HCT116 (cell line): ENCODE measurements around the gene TMEM150C. TPM values are rescaled to one million over a fixed set of nuclear protein-coding genes. Genes with fewer than 3 reads are reported as not detected.

Experiments
- ATAC-seq: fragments of 200-7000 bp; cut with Tn5 transposase; 2 replicates; pipeline ENCODE4 v1.9.1; 2020; ENCODE audit warnings: mild to moderate bottlenecking, moderate library complexity
- BruUV-seq: library from RNA; stranded (reverse); fragments of 400-500 nt; replicated peaks from 2 replicates; lab custom pipeline; 2021; lab: Mats Ljungman, UMichigan
- CTCF ChIA-PET: fragments of 300-600 bp; sonication (Branson Sonifier 250); formaldehyde crosslinking; loops from one replicate; lab custom pipeline; 2021; ENCODE audit warnings: antibody characterized with exemption; lab: Charles Lee
- POLR2A ChIA-PET: fragments of 300-600, 350-600 bp; sonication (Branson Sonifier 250); formaldehyde crosslinking; loops from one replicate; lab custom pipeline; 2021; ENCODE audit warnings: antibody characterized with exemption; lab: Charles Lee
- RAD21 ChIA-PET, 2 experiments: fragments of 300-600 bp; sonication (Branson Sonifier 250); formaldehyde crosslinking; loops; one replicate each; lab custom pipeline; 2023; ENCODE audit warnings: low total read pairs in 2 of 2; ENCODE audit not compliant: uncharacterized antibody in 2 of 2, unreplicated experiment in 2 of 2, low non-redundant PET in 1 of 2; lab: Charles Lee
- DNase-seq: peaks from one replicate; pipeline ENCODE4 v3.0.0-alpha.2; 2010; ENCODE audit warnings: low read depth, low spot score
- H2AFZ ChIP-seq: fragments of 200-600 bp; shearing (Covaris generic), sonication (generic); 2 replicates; pipeline ENCODE4 v1.6.1; 2017; ENCODE audit warnings: low read depth, mixed run types, mixed read lengths, antibody characterized with exemption, low read length; ENCODE audit not compliant: poor library complexity, severe bottlenecking
- H3K27ac ChIP-seq: 2 replicates; pipeline ENCODE4 v1.5.1; 2012; ENCODE audit warnings: low read depth, low read length
- H3K27me3 ChIP-seq: fragments of 200-600 bp; sonication (generic); 2 replicates; pipeline ENCODE4 v1.6.1; 2016; ENCODE audit warnings: mixed run types, low read length, mixed read lengths; ENCODE audit not compliant: insufficient read depth
- H3K36me3 ChIP-seq, 2 experiments: fragments of 200-500 bp in 1 of 2; fragments of 200-600 bp in 1 of 2; sonication (Bioruptor generic) in 1 of 2; sonication (generic) in 1 of 2; 2 replicates each; pipeline versions ENCODE4 v1.5.1 to v1.6.1; 2014 to 2016; ENCODE audit warnings: low read length in 2 of 2, inconsistent platforms in 1 of 2, mixed read lengths in 1 of 2, mixed run types in 1 of 2; ENCODE audit not compliant: insufficient read depth in 2 of 2, control insufficient read depth in 1 of 2
- H3K4me1 ChIP-seq, 2 experiments: fragments of 200-600 bp in 1 of 2; sonication (generic) in 1 of 2; 2 replicates each; pipeline versions ENCODE4 v1.5.1 to v1.6.1; 2012 to 2017; ENCODE audit warnings: low read length in 2 of 2, inconsistent platforms in 1 of 2, mild to moderate bottlenecking in 1 of 2, mixed read lengths in 1 of 2, mixed run types in 1 of 2, moderate library complexity in 1 of 2; ENCODE audit not compliant: insufficient read depth in 2 of 2, control insufficient read depth in 1 of 2
- H3K4me2 ChIP-seq: fragments of 200-600 bp; sonication (generic); 2 replicates; pipeline ENCODE4 v1.6.1; 2017; ENCODE audit warnings: mixed run types, low read length, mixed read lengths
- H3K4me3 ChIP-seq, 2 experiments: fragments of 200-600 bp in 1 of 2; sonication (generic) in 1 of 2; replicated peaks in 1 of 2; 2 replicates each; pipeline ENCODE4 v1.5.1; 2011 to 2016; ENCODE audit warnings: low read length in 2 of 2, control low read depth in 1 of 2, low read depth in 1 of 2, mild to moderate bottlenecking in 1 of 2, mixed read lengths in 1 of 2, mixed run types in 1 of 2
- H3K79me2 ChIP-seq: fragments of 200-600 bp; sonication (generic); 2 replicates; pipeline ENCODE4 v1.6.1; 2017; ENCODE audit warnings: mild to moderate bottlenecking, mixed run types, low read length, moderate library complexity, mixed read lengths; ENCODE audit not compliant: insufficient read depth
- H3K9ac ChIP-seq: fragments of 200-600 bp; sonication (generic); 2 replicates; pipeline ENCODE4 v1.6.1; 2016; ENCODE audit warnings: low read length, mixed read lengths
- H3K9me2 ChIP-seq: fragments of 200-600 bp; sonication (generic), shearing (Covaris generic); 2 replicates; pipeline ENCODE4 v1.6.1; 2017; ENCODE audit warnings: mixed run types, mild to moderate bottlenecking, moderate library complexity; ENCODE audit not compliant: insufficient read depth
- H3K9me3 ChIP-seq, 2 experiments: fragments of 200-500 bp in 1 of 2; fragments of 200-600 bp in 1 of 2; sonication (Bioruptor generic) in 1 of 2; sonication (generic) in 1 of 2; 2 replicates each; pipeline ENCODE4 v1.6.1; 2014 to 2017; ENCODE audit warnings: low read length in 2 of 2, mixed read lengths in 2 of 2, inconsistent platforms in 1 of 2, low read depth in 1 of 2, mild to moderate bottlenecking in 1 of 2, mixed run types in 1 of 2, moderate library complexity in 1 of 2; ENCODE audit not compliant: control insufficient read depth in 1 of 2, insufficient read depth in 1 of 2
- H4K20me1 ChIP-seq: fragments of 200-600 bp; sonication (generic), shearing (Covaris generic); 2 replicates; pipeline ENCODE4 v1.6.1; 2017; ENCODE audit warnings: mixed run types, mild to moderate bottlenecking, moderate library complexity; ENCODE audit not compliant: insufficient read depth
- CBX3 ChIP-seq: IDR thresholded peaks from 2 replicates; pipeline ENCODE4 v1.6.1; 2012; ENCODE audit warnings: low read depth
- CEBPB ChIP-seq: IDR thresholded peaks from 2 replicates; pipeline ENCODE4 v1.6.1; 2012; ENCODE audit warnings: low read depth
- EGR1 ChIP-seq: IDR thresholded peaks from 2 replicates; pipeline ENCODE4 v1.6.1; 2012; ENCODE audit warnings: low read depth
- ELF1 ChIP-seq: IDR thresholded peaks from 2 replicates; pipeline ENCODE4 v1.6.1; 2012; ENCODE audit warnings: low read depth, borderline replicate concordance
- EZH2 ChIP-seq: fragments of 200-600 bp; sonication (generic); IDR thresholded peaks from 2 replicates; pipeline ENCODE4 v1.6.1; 2017; ENCODE audit warnings: antibody characterized with exemption, mixed run types
- EZH2phosphoT487 ChIP-seq: fragments of 200-600 bp; IDR thresholded peaks from 2 replicates; pipeline ENCODE4 v1.6.1; 2018; ENCODE audit warnings: antibody characterized with exemption, borderline replicate concordance
- FOSL1 ChIP-seq: IDR thresholded peaks from 2 replicates; pipeline ENCODE4 v1.6.1; 2012; ENCODE audit warnings: low read depth
- JUND ChIP-seq: IDR thresholded peaks from 2 replicates; pipeline ENCODE4 v1.6.1; 2012
- POLR2A ChIP-seq: IDR thresholded peaks from 2 replicates; pipeline ENCODE4 v1.7.0; 2011; ENCODE audit warnings: borderline replicate concordance; ENCODE audit not compliant: insufficient read depth, insufficient read length; ENCODE audit errors: extremely low read depth
- POLR2AphosphoS5 ChIP-seq: IDR thresholded peaks from 2 replicates; pipeline ENCODE4 v1.6.1; 2011; ENCODE audit warnings: mild to moderate bottlenecking, low read depth, low read length, moderate library complexity
- RAD21 ChIP-seq: IDR thresholded peaks from 2 replicates; pipeline ENCODE4 v1.6.1; 2012; ENCODE audit warnings: low read depth, mild to moderate bottlenecking
- SP1 ChIP-seq: IDR thresholded peaks from 2 replicates; pipeline ENCODE4 v1.6.1; 2012; ENCODE audit warnings: low read depth
- SRF ChIP-seq: IDR thresholded peaks from 2 replicates; pipeline ENCODE4 v1.6.1; 2012; ENCODE audit warnings: low read depth
- TCF7L2 ChIP-seq: IDR thresholded peaks from 2 replicates; pipeline ENCODE4 v1.7.0; 2011; ENCODE audit warnings: borderline replicate concordance, inconsistent platforms; ENCODE audit not compliant: insufficient read depth, insufficient read length; ENCODE audit errors: extremely low read depth
- ZNF274 ChIP-seq: fragments of 200-500 bp; sonication (Bioruptor generic); IDR thresholded peaks from 2 replicates; pipeline ENCODE4 v1.6.1; 2014; ENCODE audit warnings: mild to moderate bottlenecking, low read depth, low read length, inconsistent platforms
- intact Hi-C: fragments of 100-400 bp; cut with micrococcal nuclease; formaldehyde crosslinking; loops from 2 replicates; pipeline ENCODE4 v1.10.0; 2022
- total RNA-seq: library from RNA; stranded (reverse); gene quantifications from one replicate; pipeline ENCODE4 v1.2.1, GENCODE V29; 2021; ENCODE audit not compliant: unreplicated experiment
- TF ChIP-seq, protein P1 (sequence below): IDR thresholded peaks from 2 replicates; pipeline ENCODE4 v1.6.1; 2012
- TF ChIP-seq, protein P2 (sequence below): IDR thresholded peaks from 2 replicates; pipeline ENCODE4 v1.6.1; 2012; ENCODE audit warnings: low read depth
- TF ChIP-seq, protein P3 (sequence below), 3 experiments: fragments of 200-600 bp in 1 of 3; sonication (generic) in 1 of 3; IDR thresholded peaks in 2 of 3; conservative IDR thresholded peaks in 1 of 3; 2 replicates each; pipeline ENCODE4 v1.5.1; 2012 to 2017; ENCODE audit warnings: low read depth in 2 of 3, low read length in 2 of 3, antibody characterized with exemption in 1 of 3, borderline replicate concordance in 1 of 3, control low read depth in 1 of 3, mild to moderate bottlenecking in 1 of 3, mixed read lengths in 1 of 3, mixed run types in 1 of 3, moderate library complexity in 1 of 3; ENCODE audit not compliant: insufficient read depth in 1 of 3

The TMEM150C gene
- total RNA-seq, 1 experiment from 2014 or later: 1.2 TPM

DNA sequence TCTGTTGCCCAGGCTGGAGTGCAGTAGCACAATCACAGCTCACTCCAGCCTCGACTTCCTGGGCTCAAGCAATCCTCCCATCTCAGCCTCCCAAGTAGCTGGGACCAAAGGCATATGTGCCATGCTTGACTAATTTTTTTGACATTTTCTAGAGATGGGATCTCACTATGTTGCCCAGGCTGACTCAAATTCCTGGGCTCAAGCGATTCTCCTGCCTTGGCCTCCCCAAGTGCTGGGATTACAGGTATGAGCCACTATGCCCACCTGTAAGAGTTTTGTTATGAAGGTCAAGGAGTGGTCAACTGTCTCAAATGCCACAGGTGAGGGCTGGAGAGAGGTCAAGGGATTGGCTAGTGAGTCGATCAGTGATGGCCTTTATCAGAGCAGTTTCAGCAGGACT, 32.5 kb downstream of the TMEM150C start:
- no TSS peak for BruUV-seq
- ChIA-PET RAD21 (no interaction called here), CTCF (no interaction called here), POLR2A (no interaction called here)
- Histone ChIP-seq H2AFZ (no peak overlapping the region), H3K4me2 (no peak overlapping the region), H3K27me3 (no peaks in the 10 kb centered on the region), H3K9me2 (no peaks in the 10 kb centered on the region), H3K27ac (no peak overlapping the region), H3K9me3 (no peaks in the 10 kb centered on the region), H3K4me3 (no peak overlapping the region), H3K4me1 (no peaks in the 10 kb centered on the region), H3K36me3 (no peaks in the 10 kb centered on the region), H3K9ac (no peak overlapping the region), H3K79me2 (no peaks in the 10 kb centered on the region), H4K20me1 (no peaks in the 10 kb centered on the region)
- no peak for TF ChIP-seq SP1
- TF ChIP-seq FOSL1: no peak
- no peak for TF ChIP-seq SRF
- no peak for TF ChIP-seq POLR2AphosphoS5
- no peak for TF ChIP-seq EZH2phosphoT487
- TF ChIP-seq JUND: no peak
- no peak for TF ChIP-seq ELF1
- TF ChIP-seq POLR2A: no peak
- no peak for TF ChIP-seq TCF7L2
- TF ChIP-seq CBX3: no peak
- TF ChIP-seq, protein P1, sequence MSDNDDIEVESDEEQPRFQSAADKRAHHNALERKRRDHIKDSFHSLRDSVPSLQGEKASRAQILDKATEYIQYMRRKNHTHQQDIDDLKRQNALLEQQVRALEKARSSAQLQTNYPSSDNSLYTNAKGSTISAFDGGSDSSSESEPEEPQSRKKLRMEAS: no peak
- TF ChIP-seq RAD21: no peak
- no peak for ATAC-seq
- no peak for DNase-seq
- intact Hi-C loops: no loop called here

DNA sequence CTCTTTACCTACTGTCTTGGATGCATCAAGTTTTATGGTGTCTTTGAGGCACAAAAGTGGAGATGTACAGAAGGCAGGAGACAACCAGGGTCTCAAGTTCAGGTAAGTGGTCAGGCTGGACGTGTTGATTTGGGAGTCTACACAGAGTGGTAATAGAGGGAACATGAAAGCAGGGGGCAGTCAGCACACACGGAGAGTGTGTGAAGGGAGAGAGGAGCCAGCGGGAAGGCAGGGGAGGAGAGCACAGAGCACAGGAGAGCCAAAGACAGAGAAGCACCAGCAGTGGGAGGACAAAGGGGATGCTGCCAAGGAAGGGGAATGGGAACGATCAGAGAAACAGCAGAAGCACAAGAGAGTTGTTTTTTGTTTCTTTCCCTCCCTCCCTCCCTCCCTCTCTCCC, 32.9 kb downstream of the TMEM150C start:
- Histone ChIP-seq H4K20me1 (no peaks in the 10 kb centered on the region), H3K4me1 (no peaks in the 10 kb centered on the region), H3K4me2 (no peak overlapping the region), H3K9me2 (no peaks in the 10 kb centered on the region), H2AFZ (no peak overlapping the region), H3K79me2 (no peaks in the 10 kb centered on the region), H3K36me3 (no peaks in the 10 kb centered on the region), H3K9ac (no peak overlapping the region), H3K4me3 (no peak overlapping the region), H3K27ac (no peak overlapping the region), H3K9me3 (no peaks in the 10 kb centered on the region), H3K27me3 (no peaks in the 10 kb centered on the region)
- intact Hi-C loops: no loop called here
- no TSS peak for BruUV-seq
- ATAC-seq (0 out of 2 replicates have a peak, but pooled peaks have one; percentile 44), DNase-seq (no peak)
- ChIA-PET POLR2A (no interaction called here), RAD21 (no interaction called here), CTCF (no interaction called here)
- TF ChIP-seq SRF (no peak), CBX3 (no peak), RAD21 (peak; percentile 16; the same call in 1 of the 2 replicates), EZH2 (no peak), EGR1 (no peak), ZNF274 (no peak), CEBPB (no peak), TCF7L2 (no peak)
- TF ChIP-seq, protein P2, sequence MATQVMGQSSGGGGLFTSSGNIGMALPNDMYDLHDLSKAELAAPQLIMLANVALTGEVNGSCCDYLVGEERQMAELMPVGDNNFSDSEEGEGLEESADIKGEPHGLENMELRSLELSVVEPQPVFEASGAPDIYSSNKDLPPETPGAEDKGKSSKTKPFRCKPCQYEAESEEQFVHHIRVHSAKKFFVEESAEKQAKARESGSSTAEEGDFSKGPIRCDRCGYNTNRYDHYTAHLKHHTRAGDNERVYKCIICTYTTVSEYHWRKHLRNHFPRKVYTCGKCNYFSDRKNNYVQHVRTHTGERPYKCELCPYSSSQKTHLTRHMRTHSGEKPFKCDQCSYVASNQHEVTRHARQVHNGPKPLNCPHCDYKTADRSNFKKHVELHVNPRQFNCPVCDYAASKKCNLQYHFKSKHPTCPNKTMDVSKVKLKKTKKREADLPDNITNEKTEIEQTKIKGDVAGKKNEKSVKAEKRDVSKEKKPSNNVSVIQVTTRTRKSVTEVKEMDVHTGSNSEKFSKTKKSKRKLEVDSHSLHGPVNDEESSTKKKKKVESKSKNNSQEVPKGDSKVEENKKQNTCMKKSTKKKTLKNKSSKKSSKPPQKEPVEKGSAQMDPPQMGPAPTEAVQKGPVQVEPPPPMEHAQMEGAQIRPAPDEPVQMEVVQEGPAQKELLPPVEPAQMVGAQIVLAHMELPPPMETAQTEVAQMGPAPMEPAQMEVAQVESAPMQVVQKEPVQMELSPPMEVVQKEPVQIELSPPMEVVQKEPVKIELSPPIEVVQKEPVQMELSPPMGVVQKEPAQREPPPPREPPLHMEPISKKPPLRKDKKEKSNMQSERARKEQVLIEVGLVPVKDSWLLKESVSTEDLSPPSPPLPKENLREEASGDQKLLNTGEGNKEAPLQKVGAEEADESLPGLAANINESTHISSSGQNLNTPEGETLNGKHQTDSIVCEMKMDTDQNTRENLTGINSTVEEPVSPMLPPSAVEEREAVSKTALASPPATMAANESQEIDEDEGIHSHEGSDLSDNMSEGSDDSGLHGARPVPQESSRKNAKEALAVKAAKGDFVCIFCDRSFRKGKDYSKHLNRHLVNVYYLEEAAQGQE: no peak
- TF ChIP-seq, protein P3, sequence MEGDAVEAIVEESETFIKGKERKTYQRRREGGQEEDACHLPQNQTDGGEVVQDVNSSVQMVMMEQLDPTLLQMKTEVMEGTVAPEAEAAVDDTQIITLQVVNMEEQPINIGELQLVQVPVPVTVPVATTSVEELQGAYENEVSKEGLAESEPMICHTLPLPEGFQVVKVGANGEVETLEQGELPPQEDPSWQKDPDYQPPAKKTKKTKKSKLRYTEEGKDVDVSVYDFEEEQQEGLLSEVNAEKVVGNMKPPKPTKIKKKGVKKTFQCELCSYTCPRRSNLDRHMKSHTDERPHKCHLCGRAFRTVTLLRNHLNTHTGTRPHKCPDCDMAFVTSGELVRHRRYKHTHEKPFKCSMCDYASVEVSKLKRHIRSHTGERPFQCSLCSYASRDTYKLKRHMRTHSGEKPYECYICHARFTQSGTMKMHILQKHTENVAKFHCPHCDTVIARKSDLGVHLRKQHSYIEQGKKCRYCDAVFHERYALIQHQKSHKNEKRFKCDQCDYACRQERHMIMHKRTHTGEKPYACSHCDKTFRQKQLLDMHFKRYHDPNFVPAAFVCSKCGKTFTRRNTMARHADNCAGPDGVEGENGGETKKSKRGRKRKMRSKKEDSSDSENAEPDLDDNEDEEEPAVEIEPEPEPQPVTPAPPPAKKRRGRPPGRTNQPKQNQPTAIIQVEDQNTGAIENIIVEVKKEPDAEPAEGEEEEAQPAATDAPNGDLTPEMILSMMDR (IDR thresholded peaks at IDR 0.05 in 2 of 3, conservative IDR thresholded peaks at IDR 0.05 in 1 of 3; ENCODE audit: borderline replicate concordance in 1 of 3, insufficient read depth in 1 of 3, low read depth in 2 of 3, low read length in 2 of 3): 0 out of 6 replicates have a peak, but pooled peaks of 1 of the 3 experiments have one; percentile 7
